ENCODE data around the gene LYRM2.

DNA sequence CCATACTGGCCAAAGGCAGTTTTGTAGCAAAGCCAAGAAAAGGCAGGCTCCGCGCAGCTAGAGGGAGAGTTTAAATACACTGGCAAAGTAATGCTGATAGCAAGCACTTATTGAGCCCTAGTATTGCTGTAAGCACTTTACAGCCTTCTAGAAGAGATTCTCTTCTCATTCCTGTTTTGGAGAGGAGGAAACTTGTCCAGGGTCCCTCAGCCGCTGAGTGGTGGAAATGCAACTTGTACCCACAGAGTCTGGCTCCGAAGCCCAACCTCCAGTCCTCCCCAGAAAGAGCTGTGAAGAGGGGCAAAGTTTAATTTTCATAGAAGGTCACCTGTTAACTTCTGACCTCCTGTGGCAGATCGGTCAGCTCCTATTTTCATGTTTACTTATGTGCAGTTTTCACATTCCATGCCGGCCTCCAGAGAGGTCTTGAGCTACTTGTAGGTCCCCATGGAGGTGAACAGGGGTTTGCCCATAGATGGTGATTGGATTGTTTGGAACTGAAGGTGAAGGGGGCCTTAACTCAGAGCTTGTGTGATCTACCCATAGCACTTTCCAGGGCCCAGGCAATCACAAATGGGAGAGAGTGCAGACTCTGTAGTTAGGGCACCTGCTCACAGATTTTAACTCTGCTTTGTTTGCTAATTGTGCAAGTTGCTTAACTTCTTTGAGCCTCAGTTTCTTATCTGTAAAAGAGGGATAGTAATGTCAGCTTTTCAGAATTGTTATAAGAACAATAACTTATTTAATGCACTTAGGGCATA is 70.7 kb downstream of the LYRM2 start:
- no peak for TF ChIP-seq CTCF (IDR thresholded peaks at IDR 0.05)
- TF ChIP-seq EP300 (IDR thresholded peaks at IDR 0.05) = no peak

Data from tibial nerve (tissue), 4 donors.